IPS-15b (cell line): Measurements from ENCODE around the gene HIF3A.

Experiments
- H3K27me3 ChIP-seq: one replicate; pipeline ENCODE4 v1.6.1; 2013; ENCODE audit warnings: low read length; ENCODE audit not compliant: control insufficient read depth, insufficient read depth
- H3K36me3 ChIP-seq: one replicate; pipeline ENCODE4 v1.6.1; 2013; ENCODE audit warnings: low read length; ENCODE audit not compliant: control insufficient read depth, insufficient read depth
- H3K4me1 ChIP-seq: one replicate; pipeline ENCODE4 v1.6.1; 2013; ENCODE audit warnings: mild to moderate bottlenecking, low read length; ENCODE audit not compliant: control insufficient read depth, insufficient read depth
- H3K4me3 ChIP-seq: one replicate; pipeline ENCODE4 v1.5.1; 2013; ENCODE audit warnings: low read depth, low read length
- H3K9ac ChIP-seq: one replicate; pipeline ENCODE4 v1.6.1; 2013; ENCODE audit warnings: low read depth, mild to moderate bottlenecking, low read length
- H3K9me3 ChIP-seq: one replicate; pipeline ENCODE4 v1.6.1; 2013; ENCODE audit warnings: mild to moderate bottlenecking, low read length; ENCODE audit not compliant: control insufficient read depth, insufficient read depth

The HIF3A gene

GRCh38 chr19:46353730-46354528 is 57.1 kb downstream of the HIF3A start:
- Histone ChIP-seq H3K4me1 (no peaks in the 10 kb centered on the region), H3K36me3 (peaks cover 41% of the 10 kb centered on the region)

GRCh38 chr19:46355234-46356148 is 58.6 kb downstream of the HIF3A start:
- no peaks in the 10 kb centered on the region for H3K4me1 ChIP-seq
- H3K9ac ChIP-seq, result no peak overlapping the region
- H3K27me3 ChIP-seq, result no peaks in the 10 kb centered on the region
- H3K4me3 ChIP-seq, result no peak overlapping the region
- peaks cover 41% of the 10 kb centered on the region for H3K36me3 ChIP-seq
- H3K9me3 ChIP-seq, result no peaks in the 10 kb centered on the region

More at GRCh38 chr19:46353730-46354528, 57.1 kb downstream of the HIF3A start:
- no peak overlapping the region for H3K9ac ChIP-seq
- no peaks in the 10 kb centered on the region for H3K9me3 ChIP-seq
- H3K27me3 ChIP-seq, result no peaks in the 10 kb centered on the region
- no peak overlapping the region for H3K4me3 ChIP-seq

- Histone ChIP-seq H3K9me3 (no peaks in the 10 kb centered on the region), H3K4me3 (no peak overlapping the region), H3K4me1 (no peaks in the 10 kb centered on the region), H3K36me3 (peaks cover 41% of the 10 kb centered on the region), H3K27me3 (no peaks in the 10 kb centered on the region), H3K9ac (no peak overlapping the region)
These were observed 59.6 kb downstream of the HIF3A start for GRCh38 chr19:46356149-46357055.

GRCh38 chr19:46357846-46358583 is 61.2 kb downstream of the HIF3A start:
- no peak overlapping the region for H3K4me3 ChIP-seq
- no peaks in the 10 kb centered on the region for H3K4me1 ChIP-seq
- peaks cover 37% of the 10 kb centered on the region for H3K36me3 ChIP-seq
- no peak overlapping the region for H3K9ac ChIP-seq
- H3K27me3 ChIP-seq, result no peaks in the 10 kb centered on the region
- H3K9me3 ChIP-seq, result no peaks in the 10 kb centered on the region

GRCh38 chr19:46361915-46362314 is 65.1 kb downstream of the HIF3A start:
- Histone ChIP-seq H3K36me3 (peaks cover 10% of the 10 kb centered on the region), H3K9ac (no peak overlapping the region), H3K4me3 (no peak overlapping the region)

GRCh38 chr19:46364359-46364758 is 67.5 kb downstream of the HIF3A start:
- Histone ChIP-seq H3K4me1 (no peaks in the 10 kb centered on the region), H3K27me3 (no peaks in the 10 kb centered on the region), H3K36me3 (peaks cover 3% of the 10 kb centered on the region)

More at GRCh38 chr19:46361915-46362314, 65.1 kb downstream of the HIF3A start:
- no peaks in the 10 kb centered on the region for H3K27me3 ChIP-seq
- H3K4me1 ChIP-seq, result no peaks in the 10 kb centered on the region
- H3K9me3 ChIP-seq, result no peaks in the 10 kb centered on the region

GRCh38 chr19:46365561-46365960 is 68.7 kb downstream of the HIF3A start:
- Histone ChIP-seq H3K27me3 (no peaks in the 10 kb centered on the region), H3K9ac (no peak overlapping the region), H3K36me3 (peaks cover 3% of the 10 kb centered on the region), H3K4me3 (no peak overlapping the region), H3K9me3 (no peaks in the 10 kb centered on the region), H3K4me1 (no peaks in the 10 kb centered on the region)

More at GRCh38 chr19:46364359-46364758, 67.5 kb downstream of the HIF3A start:
- Histone ChIP-seq H3K9ac (no peak overlapping the region), H3K9me3 (no peaks in the 10 kb centered on the region), H3K4me3 (no peak overlapping the region)

GRCh38 chr19:46366620-46367292 is 69.9 kb downstream of the HIF3A start:
- H3K27me3 ChIP-seq, result no peaks in the 10 kb centered on the region
- H3K4me1 ChIP-seq, result peaks cover 3% of the 10 kb centered on the region
- H3K9ac ChIP-seq, result no peak overlapping the region
- peaks cover 6% of the 10 kb centered on the region for H3K36me3 ChIP-seq
- H3K4me3 ChIP-seq, result no peak overlapping the region
- no peaks in the 10 kb centered on the region for H3K9me3 ChIP-seq

GRCh38 chr19:46367426-46367825 is 70.6 kb downstream of the HIF3A start:
- peaks cover 5% of the 10 kb centered on the region for H3K4me1 ChIP-seq
- no peaks in the 10 kb centered on the region for H3K27me3 ChIP-seq
- no peaks in the 10 kb centered on the region for H3K9me3 ChIP-seq
- H3K36me3 ChIP-seq, result peaks cover 6% of the 10 kb centered on the region
- H3K4me3 ChIP-seq, result no peak overlapping the region
- no peak overlapping the region for H3K9ac ChIP-seq

- H3K4me3 ChIP-seq, result no peak overlapping the region
- no peaks in the 10 kb centered on the region for H3K27me3 ChIP-seq
- H3K4me1 ChIP-seq, result peaks cover 10% of the 10 kb centered on the region
- peaks cover 6% of the 10 kb centered on the region for H3K36me3 ChIP-seq
- no peak overlapping the region for H3K9ac ChIP-seq
- H3K9me3 ChIP-seq, result no peaks in the 10 kb centered on the region
These were observed 71.3 kb downstream of the HIF3A start for GRCh38 chr19:46368116-46368515.
